Hair follicular keratinocyte (primary cell): ENCODE measurements around the gene PPP1R10. TPM values are rescaled to one million over a fixed set of nuclear protein-coding genes. Genes with fewer than 3 reads are reported as not detected.

ENCODE experiments used
- total RNA-seq: library from RNA; depleted of rRNA; stranded (reverse); fragments of >200 nt; gene quantifications from 2 replicates; pipeline ENCODE4 v1.2.3, GENCODE V29; 2015

PPP1R10 gene
- 24.8 and 31.6 TPM in 2 replicates for total RNA-seq

GRCh38 chr6:30616811-30617564, at the start of gene PPP1R10:
Gene PPP1R10 (minus strand): TSS chr6:30617243. CDS start chr6:30609944, 7,299 bp downstream.

GRCh38 chr6:30646450-30647241, 29.6 kb upstream of the PPP1R10 start, which contains the start of gene C6orf136:
Gene C6orf136 (plus strand): TSS chr6:30647133. CDS start chr6:30647232, 99 bp downstream.

DNA sequence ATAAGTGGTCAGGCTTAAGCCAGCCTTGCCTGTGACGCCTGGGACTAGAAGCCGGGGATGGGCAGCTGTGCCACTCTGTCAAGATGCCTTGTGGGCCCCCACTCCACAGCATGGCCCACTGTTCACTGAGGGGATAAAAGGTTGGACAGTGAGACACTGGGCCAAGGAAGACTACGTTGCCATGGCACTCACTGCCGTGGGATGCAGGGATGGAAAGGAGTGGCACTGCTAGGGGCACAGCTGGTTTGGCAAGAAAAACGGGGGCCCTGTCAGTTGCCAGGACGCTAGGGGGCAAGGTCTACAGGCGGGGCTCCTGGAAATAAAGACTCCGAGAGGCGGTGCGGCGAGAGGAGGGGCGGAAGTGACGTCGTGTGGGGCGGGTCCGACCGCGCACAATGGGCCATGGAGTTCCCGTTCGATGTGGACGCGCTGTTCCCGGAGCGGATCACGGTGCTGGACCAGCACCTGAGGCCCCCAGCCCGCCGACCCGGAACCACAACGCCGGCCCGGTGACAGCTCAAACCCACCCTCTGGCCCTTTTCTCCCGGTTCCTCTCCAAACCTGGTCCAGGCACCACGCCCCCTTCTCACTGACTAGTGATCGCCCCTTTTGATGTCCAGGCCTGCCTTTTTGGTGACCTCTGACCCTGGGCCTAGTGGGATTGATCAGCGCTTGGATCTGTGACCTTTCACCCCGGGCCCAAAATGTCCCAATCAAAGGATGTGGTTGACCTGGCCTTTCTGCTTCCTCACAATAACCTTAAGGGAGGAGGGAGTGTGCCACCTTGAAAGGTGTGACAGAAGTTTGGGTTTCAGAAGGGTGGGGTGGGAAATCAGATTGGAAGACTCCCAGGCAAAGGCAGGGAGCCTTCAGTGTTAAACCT, 9.7 kb upstream of the PPP1R10 start, which contains the start of gene ATAT1:
Gene ATAT1 (plus strand): TSS at position 391 of the 883 bp plus-strand sequence.

GRCh38 chr6:30617565-30618269, 674 bp upstream of the PPP1R10 start, which contains the start of gene MRPS18B:
Gene MRPS18B (plus strand): TSS chr6:30617840. CDS start chr6:30617866, 26 bp downstream.

GRCh38 chr6:30571075-30571761, 45.8 kb downstream of the PPP1R10 start, which contains the start of gene ABCF1:
Gene ABCF1 (plus strand): TSS chr6:30571442. CDS start chr6:30571488, 46 bp downstream.

DNA sequence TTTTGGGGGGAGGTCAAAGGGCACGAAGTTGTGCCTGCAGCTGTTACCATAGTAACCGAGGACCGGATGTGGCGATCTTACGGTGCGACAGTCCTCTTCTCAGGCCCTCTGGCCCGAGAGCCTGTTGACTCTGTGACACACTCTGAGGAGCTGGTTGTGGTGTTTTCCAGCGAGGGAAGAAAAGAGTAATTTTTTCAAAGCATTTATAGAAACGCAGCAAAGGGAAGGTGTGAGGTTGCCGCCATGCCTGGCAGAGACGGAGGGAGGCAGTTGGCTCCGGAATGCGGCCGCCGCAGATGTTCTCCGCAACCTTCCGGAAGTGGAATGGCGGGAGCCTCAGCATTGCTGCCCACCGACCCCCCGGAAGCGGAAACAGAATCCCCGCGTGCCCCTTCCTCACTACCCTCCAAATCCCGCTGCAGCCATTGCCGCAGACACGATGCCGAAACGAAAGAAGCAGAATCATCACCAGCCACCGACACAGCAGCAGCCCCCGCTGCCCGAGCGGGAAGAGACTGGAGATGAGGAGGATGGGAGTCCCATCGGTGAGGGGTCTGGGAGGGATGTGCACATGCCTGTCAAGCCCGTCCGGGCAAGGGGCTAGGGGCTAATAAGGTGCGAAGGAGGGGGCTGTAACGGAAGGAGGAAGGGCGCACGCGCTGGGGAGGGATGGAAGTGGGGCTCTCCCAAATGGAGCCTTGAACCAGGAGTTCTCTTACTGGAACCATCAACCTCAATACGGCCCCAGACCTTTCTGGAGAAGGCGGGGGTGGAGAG, 59.9 kb downstream of the PPP1R10 start, which contains the start of gene PRR3:
Gene PRR3 (plus strand): TSS at position 390 of the 777 bp plus-strand sequence. CDS start 50 bp downstream, at position 440.

DNA sequence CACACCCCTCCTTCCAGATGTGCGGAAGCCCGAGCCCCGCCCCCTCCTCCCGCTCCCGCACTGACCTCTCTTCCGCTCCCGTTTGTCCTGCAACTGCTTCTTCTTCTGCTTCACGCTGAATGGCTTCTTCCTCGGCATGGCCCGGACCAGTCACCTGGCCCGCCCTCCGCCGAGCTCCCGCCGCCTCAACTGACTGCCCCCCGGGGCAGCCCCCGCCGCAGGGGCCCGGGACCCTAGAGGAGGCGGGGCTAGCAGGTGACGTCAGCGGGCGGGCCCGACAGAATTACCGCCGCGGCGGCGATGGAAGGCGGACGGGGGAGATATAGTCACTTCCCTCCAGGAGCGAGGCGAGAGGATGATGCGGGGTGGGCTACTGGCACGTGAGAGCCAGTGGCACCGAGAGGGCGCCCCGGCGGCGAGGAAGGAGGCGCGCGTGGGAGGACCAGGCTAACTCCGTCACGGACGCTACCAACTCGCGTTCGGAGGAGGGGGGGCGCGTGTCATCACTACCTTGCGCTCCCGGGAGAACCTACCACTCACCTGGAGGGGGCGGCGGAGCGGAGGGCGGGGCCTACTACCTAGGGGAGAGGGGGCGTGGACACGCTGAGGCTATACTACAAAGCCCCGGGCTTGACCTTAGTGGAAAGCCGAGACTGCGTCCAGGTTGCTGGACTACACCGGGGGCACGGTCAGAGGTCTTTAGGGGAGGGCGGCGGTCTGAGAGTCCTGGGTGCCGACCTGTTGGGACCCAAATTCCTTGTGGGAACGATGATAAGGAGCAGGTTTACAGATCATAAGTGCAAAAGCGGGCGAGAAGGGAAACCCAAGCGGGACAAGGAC, 60.8 kb downstream of the PPP1R10 start, which contains the start of gene GNL1:
Gene GNL1 (minus strand): TSS at position 424 of the 840 bp plus-strand sequence. CDS start 286 bp downstream, at position 138.

Other genes starting within 250 kb of the PPP1R10 start
- gene HLA-E, start 127.7 kb downstream of the PPP1R10 start, total RNA-seq: 122 and 194 TPM in 2 replicates
- 39.2 and 43.2 TPM in 2 replicates for gene GNL1, start 60.8 kb downstream of the PPP1R10 start, total RNA-seq
- 2.3 and 4.0 TPM in 2 replicates for gene PRR3, start 59.9 kb downstream of the PPP1R10 start, total RNA-seq
- gene ABCF1, start 45.8 kb downstream of the PPP1R10 start, total RNA-seq: 34.5 and 41.9 TPM in 2 replicates
- 62.8 and 82.6 TPM in 2 replicates for gene MRPS18B, start 597 bp upstream of the PPP1R10 start, total RNA-seq
- gene ATAT1, start 9.6 kb upstream of the PPP1R10 start, total RNA-seq: 1.6 and 6.2 TPM in 2 replicates
- gene C6orf136, start 29.9 kb upstream of the PPP1R10 start, total RNA-seq: 6.1 and 10.6 TPM in 2 replicates
- 19.4 and 33.6 TPM in 2 replicates for gene DHX16, start 55.8 kb upstream of the PPP1R10 start, total RNA-seq
- gene PPP1R18, start 69.4 kb upstream of the PPP1R10 start, total RNA-seq: 75.3 and 97.1 TPM in 2 replicates
- 7.4 and 12.4 TPM in 2 replicates for gene NRM, start 73.7 kb upstream of the PPP1R10 start, total RNA-seq
- 9.9 and 17.6 TPM in 2 replicates for gene MDC1, start 100.0 kb upstream of the PPP1R10 start, total RNA-seq
- gene TUBB, start 103.1 kb upstream of the PPP1R10 start, total RNA-seq: 521 and 1,018 TPM in 2 replicates
- gene FLOT1, start 125.4 kb upstream of the PPP1R10 start, total RNA-seq: 26.1 and 35.9 TPM in 2 replicates
- 518 and 821 TPM in 2 replicates for gene IER3, start 127.3 kb upstream of the PPP1R10 start, total RNA-seq